K562 (cell line): Measurements from ENCODE around the gene VWA2. TPM values are rescaled to one million over a fixed set of nuclear protein-coding genes. Genes with fewer than 3 reads are reported as not detected.

Source experiments
- ATAC-seq: fragments of 200-7000 bp; cut with Tn5 transposase; 3 replicates; pipeline ENCODE4 v1.9.1; 2020; ENCODE audit warnings: moderate library complexity
- BruUV-seq: library from RNA; stranded (reverse); fragments of 400-500 nt; replicated peaks from 2 replicates; lab custom pipeline; 2021; lab: Mats Ljungman, UMichigan
- CTCF ChIA-PET: fragments of 300-600 bp; formaldehyde crosslinking; extraction: SDS; loops from one replicate; lab custom pipeline; 2021; ENCODE audit warnings: low intra/inter-chr PET ratio; lab: Yijun Ruan, JAX
- POLR2A ChIA-PET: fragments of 300-600, 350-650 bp; sonication (Branson Sonifier 250); formaldehyde crosslinking; extraction: SDS; loops from one replicate; lab custom pipeline; 2021; ENCODE audit warnings: antibody characterized with exemption, inconsistent platforms; lab: Yijun Ruan, JAX
- DNase-seq, 4 experiments: peaks; one replicate each; pipeline versions ENCODE4 v3.0.0 to v3.0.0-alpha.2; 2011 to 2018; ENCODE audit warnings: low spot score in 3 of 4, mixed read lengths in 3 of 4; ENCODE audit errors: extremely low read depth in 1 of 4
- FAIRE-seq: peaks from 2 replicates; lab custom pipeline; 2011; peaks lifted over from hg19 to GRCh38; lab: Jason Lieb, UNC
- H2AFZ ChIP-seq: 2 replicates; pipeline ENCODE4 v1.6.0; 2011; ENCODE audit warnings: low read depth, low read length, control low read depth, inconsistent platforms
- H3K27ac ChIP-seq: fragments of 200-600 bp; 3 replicates; pipeline ENCODE4 v1.8.0; 2011; ENCODE audit warnings: low read depth, mild to moderate bottlenecking, control low read depth, inconsistent platforms, low read length, moderate library complexity, mixed read lengths; ENCODE audit errors: extremely low read depth
- H3K27me3 ChIP-seq, 2 experiments: fragments of 300-600 bp in 1 of 2; 2 replicates in 1 of 2; 3 replicates in 1 of 2; pipeline versions ENCODE4 v1.6.0 to v1.8.0; 2011; ENCODE audit warnings: inconsistent platforms in 2 of 2, low read length in 2 of 2, mild to moderate bottlenecking in 1 of 2, mixed read lengths in 1 of 2, moderate library complexity in 1 of 2; ENCODE audit not compliant: control insufficient read depth in 2 of 2, insufficient read depth in 2 of 2
- H3K36me3 ChIP-seq: fragments of 300-600 bp; 3 replicates; pipeline ENCODE4 v1.8.0; 2011; ENCODE audit warnings: mild to moderate bottlenecking, low read length, inconsistent platforms; ENCODE audit not compliant: control insufficient read depth, insufficient read depth
- H3K4me1 ChIP-seq, 2 experiments: fragments of 200-600 bp in 1 of 2; replicated peaks in 1 of 2; 2 replicates in 1 of 2; 3 replicates in 1 of 2; pipeline versions ENCODE4 v1.5.1 to v1.8.0; 2011; ENCODE audit warnings: inconsistent platforms in 2 of 2, low read length in 2 of 2, mild to moderate bottlenecking in 1 of 2, mixed read lengths in 1 of 2, moderate library complexity in 1 of 2; ENCODE audit not compliant: control insufficient read depth in 2 of 2, insufficient read depth in 2 of 2
- H3K4me2 ChIP-seq: 2 replicates; pipeline ENCODE4 v1.6.1; 2011; ENCODE audit warnings: low read length, control low read depth, inconsistent platforms, mixed read lengths; ENCODE audit not compliant: insufficient read depth
- H3K4me3 ChIP-seq: fragments of 200-600 bp; sonication (generic), shearing (Covaris generic); 2 replicates; pipeline ENCODE4 v1.5.1; 2016; ENCODE audit warnings: control low read depth, inconsistent platforms
- H3K79me2 ChIP-seq: fragments of 200-600 bp; 3 replicates; pipeline ENCODE4 v1.8.0; 2011; ENCODE audit warnings: low read length, inconsistent platforms; ENCODE audit not compliant: control insufficient read depth, insufficient read depth
- H3K9ac ChIP-seq, 2 experiments: 2 replicates each; pipeline versions ENCODE4 v1.6.0 to v1.6.1; 2011; ENCODE audit warnings: low read depth in 2 of 2, low read length in 2 of 2, control low read depth in 1 of 2, inconsistent platforms in 1 of 2, mild to moderate bottlenecking in 1 of 2, mixed read lengths in 1 of 2; ENCODE audit not compliant: insufficient read depth in 1 of 2
- H3K9me1 ChIP-seq: one replicate; pipeline ENCODE4 v1.6.0; 2011; ENCODE audit warnings: inconsistent platforms, mild to moderate bottlenecking, low read length, moderate library complexity; ENCODE audit not compliant: control insufficient read depth, insufficient read depth
- H3K9me3 ChIP-seq: replicated peaks from 2 replicates; pipeline ENCODE4 v1.5.1; 2011; ENCODE audit warnings: low read depth, low read length, inconsistent platforms; ENCODE audit not compliant: control insufficient read depth, insufficient read depth
- H4K20me1 ChIP-seq: replicated peaks from 2 replicates; pipeline ENCODE4 v1.6.1; 2011; ENCODE audit warnings: low read length, inconsistent platforms, mixed read lengths; ENCODE audit not compliant: control insufficient read depth, insufficient read depth
- ARNT ChIP-seq, 2 experiments: fragments of 450-650 bp; IDR thresholded peaks; 2 replicates each; pipeline ENCODE4 v1.6.1; 2016; ENCODE audit warnings: mild to moderate bottlenecking in 1 of 2
- BRCA1 ChIP-seq, 2 experiments: fragments of 450-650 bp in 1 of 2; sonication (generic) in 1 of 2; formaldehyde crosslinking in 1 of 2; IDR thresholded peaks; 2 replicates each; pipeline versions ENCODE4 v1.5.0 to v1.6.1; 2017 to 2020; ENCODE audit warnings: mild to moderate bottlenecking in 1 of 2, missing genetic modification reagents in 1 of 2
- CCAR2 ChIP-seq: fragments of 200-400 bp; formaldehyde crosslinking; IDR thresholded peaks from 2 replicates; pipeline ENCODE4 v1.6.1; 2017; ENCODE audit warnings: mild to moderate bottlenecking, low read depth, low read length
- HNRNPK ChIP-seq: fragments of 200-400 bp; formaldehyde crosslinking; IDR thresholded peaks from one replicate; pipeline ENCODE4 v1.6.1; 2018; ENCODE audit warnings: mild to moderate bottlenecking, low read depth, low read length; ENCODE audit not compliant: poor library complexity, severe bottlenecking
- MIER1 ChIP-seq: fragments of 450-650 bp; IDR thresholded peaks from 2 replicates; pipeline ENCODE4 v1.6.1; 2016; ENCODE audit warnings: antibody characterized with exemption, mild to moderate bottlenecking, low read depth
- NCOA4 ChIP-seq: fragments of 450-650 bp; IDR thresholded peaks from 2 replicates; pipeline ENCODE4 v1.6.1; 2018; ENCODE audit warnings: mild to moderate bottlenecking; ENCODE audit not compliant: partially characterized antibody
- RAD51 ChIP-seq: fragments of 450-650 bp; IDR thresholded peaks from 2 replicates; pipeline ENCODE4 v1.7.1; 2016; ENCODE audit warnings: low read depth, mild to moderate bottlenecking, borderline replicate concordance
- RBM15 ChIP-seq: fragments of 200-400 bp; formaldehyde crosslinking; IDR thresholded peaks from 2 replicates; pipeline ENCODE4 v1.6.1; 2018; ENCODE audit warnings: mild to moderate bottlenecking, low read length, moderate library complexity; ENCODE audit not compliant: insufficient read depth
- RCOR1 ChIP-seq, 2 experiments: IDR thresholded peaks; 2 replicates each; pipeline ENCODE4 v1.6.1; 2012; ENCODE audit warnings: low read depth in 2 of 2, low read length in 2 of 2, borderline replicate concordance in 1 of 2, improper control_type of control experiment in 1 of 2
- SLC30A9 ChIP-seq: fragments of 250-450 bp; sonication (Bioruptor Pico); IDR thresholded peaks from 2 replicates; pipeline ENCODE4 v1.8.0; 2022; ENCODE audit warnings: mild to moderate bottlenecking, moderate library complexity
- SNRNP70 ChIP-seq: fragments of 200-400 bp; formaldehyde crosslinking; optimal IDR thresholded peaks from 2 replicates; pipeline ENCODE3; 2017; ENCODE audit warnings: low read depth, low read length
- XRCC5 ChIP-seq: fragments of 200-400 bp; formaldehyde crosslinking; IDR thresholded peaks from 2 replicates; pipeline ENCODE4 v1.6.1; 2017; ENCODE audit warnings: low read depth, mild to moderate bottlenecking, low read length
- ZNF311 ChIP-seq: fragments of 250-450 bp; sonication (Bioruptor Pico); IDR thresholded peaks from 2 replicates; pipeline ENCODE4 v1.4.0; 2020; ENCODE audit warnings: mild to moderate bottlenecking, moderate library complexity
- WGBS: fragments of 100-300 bp; shearing (Covaris generic); methylation state at CpG from one replicate; pipeline ENCODE4 v1.1.6; 2016; ENCODE audit warnings: low coverage, mixed read lengths; ENCODE audit not compliant: insufficient coverage; ENCODE audit errors: missing lambda C conversion rate; 5-methylcytosine and 5-hydroxymethylcytosine counted together
- in situ Hi-C: fragments of 300-500 bp; cut with MboI; formaldehyde crosslinking; loops from 4 replicates; pipeline ENCODE4 v1.15.0; 2018; ENCODE audit warnings: inconsistent platforms, mixed read lengths
- intact Hi-C: fragments of 100-400 bp; cut with micrococcal nuclease; formaldehyde crosslinking; loops from 2 replicates; pipeline ENCODE4 v1.14.2; 2022
- polyA plus RNA-seq, 8 experiments: library from polyadenylated mRNA; depleted of rRNA in 4 of 8; stranded (reverse) in 5 of 8; unstranded in 3 of 8; fragments of >200 nt; fragmentation: Nextera tagmentation in 2 of 8; fragmentation: Illumina TruSeq in 1 of 8; extraction: Ambion mirVana in 2 of 8; extraction: Trizol in 1 of 8; gene quantifications; 2 replicates each; pipeline versions ENCODE4 v1.2.1 to v1.2.3, GENCODE V29; 2011 to 2014; ENCODE audit warnings: inconsistent platforms in 1 of 8, missing spikeins in 1 of 8
- total RNA-seq, 7 experiments: library from RNA; depleted of rRNA in 6 of 7; stranded (reverse); fragments of >200 nt in 6 of 7; fragmentation: Illumina TruSeq in 2 of 7; extraction: Trizol in 2 of 7; gene quantifications; 2 replicates each; pipeline versions ENCODE4 v1.2.1 to v1.2.3, GENCODE V29; 2011 to 2021; ENCODE audit warnings: low replicate concordance in 1 of 7
- TF ChIP-seq, protein P1 (sequence below): fragments of 250-450 bp; sonication (Bioruptor Pico); IDR thresholded peaks from 2 replicates; pipeline ENCODE4 v1.5.0; 2022; ENCODE audit warnings: mild to moderate bottlenecking
- TF ChIP-seq, protein P2 (sequence below): fragments of 450-650 bp; formaldehyde crosslinking; conservative IDR thresholded peaks from 2 replicates; pipeline ENCODE4 v1.4.0; 2022; ENCODE audit warnings: mild to moderate bottlenecking, missing genetic modification characterization
- TF ChIP-seq, protein P3 (sequence below): sonication (generic); formaldehyde crosslinking; IDR thresholded peaks from 2 replicates; pipeline ENCODE4 v1.8.1; 2023; ENCODE audit warnings: mild to moderate bottlenecking, missing genetic modification reagents

VWA2 gene
- total and polyA plus RNA-seq, 9 of the 15 experiments (the other 6 are each of a cell fraction or from before 2014, with no cell fraction given) = not detected

DNA sequence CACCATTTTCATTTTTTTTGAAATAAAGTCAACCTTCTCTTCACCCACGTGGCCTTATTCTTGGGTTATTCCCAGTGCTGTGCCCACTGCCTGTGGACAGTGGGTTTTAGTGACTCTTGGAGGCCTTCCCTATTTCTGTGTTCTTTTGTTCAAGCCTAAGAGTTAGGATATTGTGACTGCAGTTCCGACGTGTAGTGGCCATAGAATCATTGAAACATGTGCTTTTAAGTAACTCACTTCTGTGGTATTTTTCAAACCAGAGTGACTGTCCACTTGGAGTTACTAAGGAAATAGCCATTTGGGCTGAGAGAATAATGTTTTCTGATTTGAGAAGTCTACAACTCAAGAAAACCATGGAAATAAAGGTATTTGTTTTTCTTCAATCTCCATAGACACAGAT lies 36.2 kb upstream of the VWA2 start (continued):
- TF ChIP-seq, protein P1, sequence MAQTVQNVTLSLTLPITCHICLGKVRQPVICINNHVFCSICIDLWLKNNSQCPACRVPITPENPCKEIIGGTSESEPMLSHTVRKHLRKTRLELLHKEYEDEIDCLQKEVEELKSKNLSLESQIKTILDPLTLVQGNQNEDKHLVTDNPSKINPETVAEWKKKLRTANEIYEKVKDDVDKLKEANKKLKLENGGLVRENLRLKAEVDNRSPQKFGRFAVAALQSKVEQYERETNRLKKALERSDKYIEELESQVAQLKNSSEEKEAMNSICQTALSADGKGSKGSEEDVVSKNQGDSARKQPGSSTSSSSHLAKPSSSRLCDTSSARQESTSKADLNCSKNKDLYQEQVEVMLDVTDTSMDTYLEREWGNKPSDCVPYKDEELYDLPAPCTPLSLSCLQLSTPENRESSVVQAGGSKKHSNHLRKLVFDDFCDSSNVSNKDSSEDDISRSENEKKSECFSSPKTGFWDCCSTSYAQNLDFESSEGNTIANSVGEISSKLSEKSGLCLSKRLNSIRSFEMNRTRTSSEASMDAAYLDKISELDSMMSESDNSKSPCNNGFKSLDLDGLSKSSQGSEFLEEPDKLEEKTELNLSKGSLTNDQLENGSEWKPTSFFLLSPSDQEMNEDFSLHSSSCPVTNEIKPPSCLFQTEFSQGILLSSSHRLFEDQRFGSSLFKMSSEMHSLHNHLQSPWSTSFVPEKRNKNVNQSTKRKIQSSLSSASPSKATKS = no peak
- TF ChIP-seq ZNF311 (CRISPR knock-in tag) (no peak), RAD51 (no peak), SNRNP70 (no peak), RBM15 (no peak), CCAR2 (no peak)

DNA sequence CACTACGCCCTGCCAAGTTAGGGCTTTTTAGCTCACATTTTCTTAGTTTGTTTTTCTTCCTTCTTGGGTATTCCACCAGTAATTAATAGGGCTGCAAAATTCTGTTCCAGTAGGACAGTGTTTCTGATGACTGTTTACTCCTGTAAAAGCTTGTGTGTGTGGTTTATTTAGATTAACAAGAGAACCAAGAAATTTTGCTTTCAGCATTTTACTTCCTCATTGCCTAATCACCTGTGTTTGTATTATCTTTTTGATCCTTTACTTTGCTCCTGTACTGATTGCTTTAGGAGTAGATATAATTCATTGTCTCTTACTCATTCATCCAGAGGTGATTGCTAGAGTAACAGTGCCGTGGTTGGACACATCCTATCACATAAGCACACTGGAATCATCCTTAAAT lies 32.2 kb upstream of the VWA2 start:
- H3K4me1 ChIP-seq = no peaks in the 10 kb centered on the region
- no peaks in the 10 kb centered on the region for H3K79me2 ChIP-seq
- 0% methylated on average over 2 of the region's 2 CpGs for WGBS
- in situ Hi-C loops (no loop called here), intact Hi-C loops (no loop called here)
- H3K36me3 ChIP-seq = no peaks in the 10 kb centered on the region
- no peak overlapping the region for H3K4me3 ChIP-seq
- FAIRE-seq (no peak), DNase-seq (no peak), ATAC-seq (no peak)
- no peak overlapping the region for H3K4me2 ChIP-seq
- POLR2A ChIA-PET = no interaction called here
- no peak overlapping the region for H3K27ac ChIP-seq
- no peaks in the 10 kb centered on the region for H3K9me3 ChIP-seq
- no peaks in the 10 kb centered on the region for H3K27me3 ChIP-seq
- CTCF ChIA-PET = no interaction called here
- no peak overlapping the region for H2AFZ ChIP-seq
- H3K9ac ChIP-seq = no peak overlapping the region
- H4K20me1 ChIP-seq = no peaks in the 10 kb centered on the region
- BruUV-seq = no TSS peak
- H3K9me1 ChIP-seq = no peaks in the 10 kb centered on the region
- TF ChIP-seq NCOA4 (no peak), MIER1 (no peak), RAD51 (no peak), ARNT (IDR thresholded peaks at IDR 0.05) (no peak), BRCA1 (IDR thresholded peaks at IDR 0.05) (no peak), BRCA1 (CRISPR knock-in tag; IDR thresholded peaks at IDR 0.05) (no peak), XRCC5 (no peak), HNRNPK (no peak), RCOR1 (IDR thresholded peaks at IDR 0.05; ENCODE audit: borderline replicate concordance in 1 of 2, low read depth in 2 of 2, low read length in 2 of 2) (no peak), SLC30A9 (no peak)
- TF ChIP-seq, protein P2, sequence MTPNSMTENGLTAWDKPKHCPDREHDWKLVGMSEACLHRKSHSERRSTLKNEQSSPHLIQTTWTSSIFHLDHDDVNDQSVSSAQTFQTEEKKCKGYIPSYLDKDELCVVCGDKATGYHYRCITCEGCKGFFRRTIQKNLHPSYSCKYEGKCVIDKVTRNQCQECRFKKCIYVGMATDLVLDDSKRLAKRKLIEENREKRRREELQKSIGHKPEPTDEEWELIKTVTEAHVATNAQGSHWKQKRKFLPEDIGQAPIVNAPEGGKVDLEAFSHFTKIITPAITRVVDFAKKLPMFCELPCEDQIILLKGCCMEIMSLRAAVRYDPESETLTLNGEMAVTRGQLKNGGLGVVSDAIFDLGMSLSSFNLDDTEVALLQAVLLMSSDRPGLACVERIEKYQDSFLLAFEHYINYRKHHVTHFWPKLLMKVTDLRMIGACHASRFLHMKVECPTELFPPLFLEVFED (CRISPR knock-in tag) = no peak
- TF ChIP-seq, protein P3, sequence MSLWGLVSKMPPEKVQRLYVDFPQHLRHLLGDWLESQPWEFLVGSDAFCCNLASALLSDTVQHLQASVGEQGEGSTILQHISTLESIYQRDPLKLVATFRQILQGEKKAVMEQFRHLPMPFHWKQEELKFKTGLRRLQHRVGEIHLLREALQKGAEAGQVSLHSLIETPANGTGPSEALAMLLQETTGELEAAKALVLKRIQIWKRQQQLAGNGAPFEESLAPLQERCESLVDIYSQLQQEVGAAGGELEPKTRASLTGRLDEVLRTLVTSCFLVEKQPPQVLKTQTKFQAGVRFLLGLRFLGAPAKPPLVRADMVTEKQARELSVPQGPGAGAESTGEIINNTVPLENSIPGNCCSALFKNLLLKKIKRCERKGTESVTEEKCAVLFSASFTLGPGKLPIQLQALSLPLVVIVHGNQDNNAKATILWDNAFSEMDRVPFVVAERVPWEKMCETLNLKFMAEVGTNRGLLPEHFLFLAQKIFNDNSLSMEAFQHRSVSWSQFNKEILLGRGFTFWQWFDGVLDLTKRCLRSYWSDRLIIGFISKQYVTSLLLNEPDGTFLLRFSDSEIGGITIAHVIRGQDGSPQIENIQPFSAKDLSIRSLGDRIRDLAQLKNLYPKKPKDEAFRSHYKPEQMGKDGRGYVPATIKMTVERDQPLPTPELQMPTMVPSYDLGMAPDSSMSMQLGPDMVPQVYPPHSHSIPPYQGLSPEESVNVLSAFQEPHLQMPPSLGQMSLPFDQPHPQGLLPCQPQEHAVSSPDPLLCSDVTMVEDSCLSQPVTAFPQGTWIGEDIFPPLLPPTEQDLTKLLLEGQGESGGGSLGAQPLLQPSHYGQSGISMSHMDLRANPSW = no peak
